Stimulated activated CD8-positive, alpha-beta memory T cell treated with anti-CD3 and anti-CD28 coated beads, Interleukin-7, amount 100 ng/mL, for 48 hours (primary cell): ENCODE measurements around the gene KCNMA1.

Experiments used
- DNase-seq, 2 donors: peaks; one replicate each; pipeline ENCODE4 v3.0.0-alpha.2; 2020; ENCODE audit warnings: low read depth in 1 of 2; ENCODE audit errors: extremely low read depth in 1 of 2

The KCNMA1 gene

GRCh38 chr10:77290528-77291155 is 347.0 kb downstream of the KCNMA1 start:
- no peak for DNase-seq

DNA sequence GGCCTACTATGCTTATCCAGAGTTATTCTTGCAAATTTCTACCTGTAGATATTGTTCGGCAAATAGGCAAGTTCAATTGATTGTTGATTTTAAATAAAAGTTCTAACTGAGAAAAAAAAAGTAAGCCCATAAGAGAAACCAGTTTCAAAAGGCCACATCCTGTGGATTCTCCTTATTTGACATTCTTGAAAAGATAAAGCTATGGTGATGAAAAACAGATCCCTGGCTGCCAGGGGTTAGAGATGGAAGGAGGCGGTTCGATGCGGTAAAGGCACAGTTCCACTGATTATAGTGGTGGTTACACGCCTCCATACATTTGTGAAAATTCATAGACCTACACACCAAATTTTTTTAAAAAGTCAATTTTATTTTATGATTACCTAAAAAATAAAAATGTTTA is 347.8 kb downstream of the KCNMA1 start:
- DNase-seq = no peak

DNA sequence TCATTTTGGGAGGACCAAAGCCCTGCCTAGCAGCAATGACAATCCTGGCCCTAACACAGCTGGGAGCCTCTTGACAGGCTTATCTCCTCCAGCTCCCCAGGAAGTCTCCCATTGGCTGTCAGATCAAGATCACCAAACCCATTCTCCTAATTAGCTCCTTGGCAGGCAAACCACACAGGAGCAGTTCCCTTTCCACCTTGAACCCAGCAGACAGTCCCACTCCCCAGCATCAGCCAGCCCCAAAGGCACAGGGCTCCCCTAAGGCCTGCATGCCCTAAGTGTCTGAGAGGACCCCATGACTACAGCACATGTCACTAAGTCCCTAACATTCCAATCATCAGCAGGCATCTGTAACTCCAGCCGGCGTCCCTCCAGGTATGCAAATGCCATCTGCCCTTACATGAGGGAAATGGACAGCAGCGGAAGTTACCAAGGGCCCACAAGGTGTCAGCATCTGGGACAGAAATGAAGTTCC is 348.5 kb downstream of the KCNMA1 start:
- no peak for DNase-seq

- DNase-seq = no peak
Measured at GRCh38 chr10:77287647-77288120, 349.9 kb downstream of the KCNMA1 start.

- DNase-seq = no peak
Measured at GRCh38 chr10:77286531-77287508, 350.8 kb downstream of the KCNMA1 start.

DNA sequence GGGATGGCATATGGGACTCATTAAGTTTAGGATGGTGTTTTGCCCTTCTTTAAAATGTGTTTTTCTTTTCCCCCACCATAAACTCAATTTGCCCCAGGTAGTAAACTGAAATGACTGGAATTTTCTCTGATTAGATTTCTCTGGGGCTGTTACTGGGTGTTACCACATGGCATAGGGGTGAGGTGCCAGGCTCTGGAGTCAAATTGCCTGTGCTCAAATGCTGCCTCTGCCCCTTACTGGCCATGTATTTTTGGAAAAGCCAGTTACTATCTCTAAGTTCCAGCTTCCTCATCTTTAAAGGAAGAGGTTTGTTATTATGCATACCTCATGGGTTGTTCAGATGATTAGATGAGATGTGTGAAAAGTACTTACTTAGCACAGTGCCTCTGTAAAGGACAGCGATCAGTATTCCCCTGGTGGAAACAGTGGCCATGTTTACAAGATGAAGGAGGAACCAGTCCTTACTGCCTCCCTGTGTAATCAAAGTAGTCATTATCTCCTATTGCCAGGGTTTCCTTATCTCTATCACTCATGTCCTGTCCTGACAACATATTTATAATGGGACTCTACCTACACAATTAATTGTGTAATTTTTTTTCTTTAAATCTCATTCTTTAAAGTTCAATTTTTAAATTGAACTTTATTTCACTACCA is 352.0 kb downstream of the KCNMA1 start:
- DNase-seq = no peak

GRCh38 chr10:77284797-77285196 is 352.8 kb downstream of the KCNMA1 start:
- no peak for DNase-seq

DNA sequence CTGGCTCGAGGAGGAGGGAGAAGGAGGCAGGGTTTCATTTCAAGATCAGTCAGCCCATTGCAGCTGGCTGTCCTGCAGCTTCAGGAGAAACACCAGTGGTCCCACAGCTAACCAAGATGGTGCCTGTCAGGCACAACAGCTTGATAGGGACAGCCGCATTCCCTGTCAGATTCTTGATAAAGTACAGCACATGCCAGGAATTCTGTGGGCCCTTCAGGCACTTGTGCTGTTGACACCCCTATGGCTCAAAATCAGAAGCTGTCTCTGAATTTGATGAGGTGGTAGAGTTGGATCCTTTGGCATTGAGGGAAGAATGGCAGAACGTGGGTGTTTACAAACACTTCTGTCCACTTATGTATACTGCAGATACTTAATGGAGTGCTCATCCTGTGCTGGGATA is 354.3 kb downstream of the KCNMA1 start:
- no peak for DNase-seq

DNA sequence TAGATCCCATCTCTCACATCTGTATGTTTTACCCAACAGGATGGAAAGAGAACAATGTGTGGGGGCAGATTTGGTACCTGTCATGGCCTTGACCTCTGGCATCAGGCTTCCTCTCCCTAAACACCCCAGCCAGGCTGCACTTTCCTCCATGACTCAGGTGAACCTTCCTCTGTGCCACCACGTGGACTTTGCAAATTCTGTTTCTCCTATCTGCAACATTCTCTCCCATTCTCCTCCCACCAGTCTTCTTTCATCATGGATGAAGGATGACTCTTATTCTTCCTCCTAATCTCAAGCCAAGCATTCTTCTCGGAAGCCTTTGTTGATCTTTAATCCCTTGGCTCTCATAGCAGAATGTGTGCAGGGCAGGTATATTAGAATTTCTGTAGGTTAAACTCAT is 355.4 kb downstream of the KCNMA1 start:
- DNase-seq = no peak

GRCh38 chr10:77281719-77282118 is 355.9 kb downstream of the KCNMA1 start:
- no peak for DNase-seq

DNA sequence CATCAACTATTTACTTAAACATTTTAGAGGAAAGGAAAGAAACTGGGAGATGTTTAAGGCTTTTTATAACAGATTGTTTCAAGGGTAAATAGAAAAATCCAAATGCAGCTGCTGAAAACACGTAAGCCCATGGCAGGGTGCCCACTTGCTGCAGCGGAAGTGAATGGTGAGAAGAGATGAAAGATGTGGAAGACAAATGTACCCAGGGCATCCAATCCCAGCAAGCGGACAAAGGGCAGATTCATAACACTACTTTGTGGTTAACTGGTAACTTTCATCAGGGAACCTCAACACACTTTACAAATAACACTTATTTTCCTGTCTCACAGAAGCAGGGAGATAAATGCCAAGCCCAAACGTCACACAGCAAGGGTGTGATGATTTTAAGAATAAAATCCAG is 358.4 kb downstream of the KCNMA1 start:
- no peak for DNase-seq

- DNase-seq = no peak
Measured at GRCh38 chr10:77274046-77274795, 363.4 kb downstream of the KCNMA1 start.

DNA sequence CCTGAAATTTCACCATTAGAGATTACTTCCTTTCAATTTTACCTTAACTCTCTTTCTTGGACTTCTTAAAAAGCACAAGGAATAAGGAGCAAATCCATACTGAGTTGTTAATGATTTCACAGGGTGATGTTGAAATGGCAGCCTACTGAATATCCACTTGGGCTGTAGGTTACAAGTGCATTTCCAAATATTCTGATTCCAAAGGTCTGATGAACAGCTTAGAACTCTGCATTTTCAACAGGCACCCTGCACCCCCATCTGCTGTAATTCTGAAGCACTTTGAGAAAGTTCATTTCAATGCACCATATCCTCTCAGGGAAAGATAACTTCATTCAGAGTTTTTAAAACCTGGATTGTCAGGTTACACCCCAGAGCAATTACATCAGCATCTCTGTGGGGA is 368.4 kb downstream of the KCNMA1 start:
- DNase-seq = no peak

- DNase-seq = no peak
Measured at GRCh38 chr10:77268721-77269120, 368.9 kb downstream of the KCNMA1 start.

DNA sequence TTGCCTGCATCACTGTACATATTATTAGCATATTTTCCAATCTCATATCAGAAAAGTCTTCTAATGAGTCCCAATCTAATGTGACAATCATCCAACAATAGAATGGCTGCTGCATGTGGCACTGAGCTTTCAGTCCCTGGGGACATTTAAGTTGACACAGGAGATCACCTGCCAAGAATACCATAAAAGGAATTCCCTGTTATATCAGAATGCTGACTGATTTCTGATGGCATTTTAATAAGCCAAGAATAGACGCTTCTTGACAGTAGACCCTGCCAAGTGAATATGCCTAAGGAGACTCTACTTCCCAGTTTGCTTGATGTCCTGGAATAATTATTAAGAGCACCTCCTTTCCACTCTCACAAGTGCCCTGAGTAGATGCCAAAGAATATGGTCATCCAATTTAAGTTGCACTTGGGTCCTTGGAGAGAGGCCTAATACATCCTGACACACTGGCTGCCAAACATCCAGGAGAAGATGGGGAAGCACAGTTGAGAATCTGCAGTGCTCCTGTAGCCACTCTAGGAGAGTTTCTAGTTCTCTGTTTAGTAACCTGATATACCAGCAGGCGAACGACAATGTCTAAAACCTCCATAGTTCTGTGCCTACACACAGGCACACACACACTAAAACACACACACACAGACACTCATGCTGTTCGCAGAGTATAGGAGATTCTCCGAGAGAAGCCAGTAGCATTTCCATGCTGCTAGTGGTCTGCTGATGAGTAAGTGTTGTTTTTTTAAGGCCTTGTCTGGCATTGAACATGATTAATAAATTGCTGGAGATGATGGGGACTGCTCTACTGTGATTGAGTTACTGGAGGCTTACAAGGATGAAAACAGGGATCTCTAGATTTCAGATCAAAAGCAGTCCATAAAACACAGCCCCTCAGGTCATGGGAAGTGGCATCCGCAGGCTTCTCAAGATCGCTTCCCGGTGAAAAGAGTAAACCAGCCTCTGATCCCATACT is 369.6 kb downstream of the KCNMA1 start:
- no peak for DNase-seq

DNA sequence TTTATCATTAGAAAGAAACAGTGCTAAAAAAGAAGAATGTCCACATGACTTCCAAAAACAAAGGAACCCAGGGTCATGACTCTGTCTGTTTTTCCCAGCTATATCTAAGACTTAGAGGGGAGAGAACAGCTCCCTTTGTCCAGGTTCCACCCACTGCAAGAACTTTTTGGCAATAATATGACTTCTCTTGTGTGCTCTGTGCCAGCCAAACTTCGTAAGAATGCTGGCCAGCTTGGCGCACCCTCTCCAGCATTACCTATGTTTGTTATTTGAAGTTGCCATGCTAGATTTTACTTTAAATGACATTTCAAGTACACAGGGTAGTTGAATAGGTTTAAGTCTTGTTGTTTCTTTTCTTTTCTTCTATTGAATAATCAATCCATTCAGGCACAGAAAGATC is 371.4 kb downstream of the KCNMA1 start:
- no peak for DNase-seq

DNA sequence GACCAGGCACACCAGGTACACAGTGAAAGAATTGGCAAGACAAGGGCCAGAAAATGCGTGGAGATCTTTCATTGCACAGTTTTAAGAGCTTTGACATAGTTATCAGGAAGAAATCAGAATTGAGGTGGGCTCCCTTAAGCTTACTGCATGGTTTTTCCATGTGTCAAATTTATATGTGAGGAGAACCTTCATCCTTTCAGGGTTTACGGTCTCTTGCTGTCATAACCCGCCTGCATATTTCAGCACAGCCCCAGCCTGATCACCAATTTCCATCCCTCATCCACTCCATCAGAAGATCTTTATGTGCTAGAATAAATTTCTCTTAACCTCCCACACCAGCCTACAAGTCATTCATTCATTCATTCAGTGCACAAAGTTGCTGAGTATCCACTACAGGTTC is 373.1 kb downstream of the KCNMA1 start:
- DNase-seq = no peak

DNA sequence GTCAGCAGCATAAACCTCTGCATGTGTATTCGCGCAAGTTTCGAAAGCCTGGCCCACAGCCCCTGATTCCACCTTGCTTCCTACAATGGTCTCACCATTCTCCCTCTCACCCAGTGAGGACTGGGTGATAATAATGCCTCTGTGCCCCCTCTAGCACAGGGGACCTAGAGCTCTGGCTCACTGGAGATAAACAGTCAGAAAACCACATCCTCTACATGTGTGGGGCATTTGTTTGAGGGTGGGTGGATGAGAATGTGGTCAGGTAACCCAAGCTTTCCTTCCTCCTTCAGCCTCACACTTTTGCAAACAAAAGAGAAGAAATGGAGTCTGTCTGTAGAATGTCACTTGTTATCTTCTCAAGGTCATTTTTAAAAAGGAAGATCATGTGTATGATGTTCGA is 373.5 kb downstream of the KCNMA1 start:
- no peak for DNase-seq

GRCh38 chr10:77263700-77264099 is 373.9 kb downstream of the KCNMA1 start:
- no peak for DNase-seq

DNA sequence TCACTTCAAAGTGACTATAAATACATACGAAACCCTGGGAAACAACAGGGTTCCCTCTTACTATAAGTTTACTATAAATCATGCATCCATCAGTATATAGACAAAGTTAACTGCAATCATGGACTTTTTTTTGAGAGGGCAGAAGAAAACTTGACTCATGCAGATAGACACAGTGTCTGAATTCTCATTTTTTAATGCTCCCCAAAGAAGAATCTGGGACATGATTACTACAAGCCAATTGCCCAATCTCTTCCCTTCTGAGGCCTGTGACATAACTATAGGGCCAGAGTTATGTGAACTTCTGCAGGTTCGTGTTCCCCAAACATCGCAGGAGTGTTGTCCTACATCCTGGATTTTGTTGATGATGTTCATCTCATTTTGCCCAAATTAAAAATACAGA is 376.5 kb downstream of the KCNMA1 start:
- no peak for DNase-seq
